Cardiac muscle cell (in vitro differentiated cells and primary cell): ENCODE measurements around the gene PAK4. TPM values are rescaled to one million over a fixed set of nuclear protein-coding genes. Genes with fewer than 3 reads are reported as not detected.

Experiments used
- DNase-seq, 2 donors: peaks; one replicate each; pipeline versions ENCODE4 v3.0.0 to v3.0.0-alpha.2; 2010 to 2017; ENCODE audit warnings: low read depth in 1 of 2, low spot score in 1 of 2
- H3K27ac ChIP-seq: fragments of 200-600 bp; sonication (generic); 2 replicates; pipeline ENCODE4 v1.5.1; 2016
- H3K27me3 ChIP-seq: fragments of 200-600 bp; sonication (generic); 2 replicates; pipeline ENCODE4 v1.6.0; 2016; ENCODE audit warnings: control low read depth
- H3K36me3 ChIP-seq: fragments of 200-600 bp; sonication (generic); 2 replicates; pipeline ENCODE4 v1.5.1; 2016; ENCODE audit warnings: control low read depth
- H3K4me1 ChIP-seq: fragments of 200-600 bp; sonication (generic); 2 replicates; pipeline ENCODE4 v1.8.1; 2017; ENCODE audit warnings: low read depth, mild to moderate bottlenecking, mixed run types
- H3K4me3 ChIP-seq: fragments of 200-600 bp; sonication (generic); 2 replicates; pipeline ENCODE4 v1.5.1; 2016; ENCODE audit warnings: mild to moderate bottlenecking
- H3K9me3 ChIP-seq: fragments of 200-600 bp; sonication (generic); 2 replicates; pipeline ENCODE4 v1.5.1; 2017; ENCODE audit warnings: low read depth, mild to moderate bottlenecking, control low read depth
- polyA plus RNA-seq: library from polyadenylated mRNA; unstranded; fragments of >200 nt; fragmentation: Nextera tagmentation; extraction: Ambion mirVana; gene quantifications from 2 replicates; pipeline ENCODE4 v1.2.1, GENCODE V29; 2016
- total RNA-seq: library from RNA; depleted of rRNA; stranded (reverse); fragments of >200 nt; gene quantifications from 2 replicates; pipeline ENCODE4 v1.2.3, GENCODE V29; 2016
- TF ChIP-seq, protein P1 (sequence below): IDR thresholded peaks from 2 replicates; pipeline ENCODE4 v1.5.1; 2012; ENCODE audit warnings: low read depth, mild to moderate bottlenecking, low read length

PAK4 gene
- total and polyA plus RNA-seq, 2 experiments from 2014 or later, result 32.5 to 57.9 TPM

DNA sequence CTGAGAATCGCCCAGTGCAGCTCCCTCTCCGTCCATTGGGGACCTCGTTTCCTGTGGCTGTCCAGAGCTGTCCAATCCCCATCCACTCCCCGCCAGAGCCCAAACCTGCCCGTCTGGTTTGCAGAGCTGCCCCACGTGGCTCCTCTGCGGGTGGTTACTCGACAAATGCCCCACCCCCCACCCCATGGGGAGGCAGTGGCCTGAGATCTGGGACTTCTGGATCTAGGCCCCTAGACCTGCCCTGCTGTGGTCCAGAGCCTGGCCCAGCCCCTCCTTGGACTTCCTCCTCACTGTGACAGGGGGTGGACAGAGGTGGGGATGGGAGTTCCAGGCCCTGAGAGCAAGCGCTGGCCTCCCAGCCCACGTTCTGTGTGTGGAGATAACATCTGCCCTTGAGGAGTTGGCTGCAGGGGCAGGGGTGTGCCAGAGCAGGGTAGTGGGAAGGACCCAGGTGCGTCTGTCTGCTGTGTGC lies 29.1 kb downstream of the PAK4 start:
- peaks cover 24% of the 10 kb centered on the region for H3K4me1 ChIP-seq
- H3K27ac ChIP-seq, result no peak overlapping the region
- no peaks in the 10 kb centered on the region for H3K36me3 ChIP-seq
- no peaks in the 10 kb centered on the region for H3K9me3 ChIP-seq
- TF ChIP-seq, protein P1, sequence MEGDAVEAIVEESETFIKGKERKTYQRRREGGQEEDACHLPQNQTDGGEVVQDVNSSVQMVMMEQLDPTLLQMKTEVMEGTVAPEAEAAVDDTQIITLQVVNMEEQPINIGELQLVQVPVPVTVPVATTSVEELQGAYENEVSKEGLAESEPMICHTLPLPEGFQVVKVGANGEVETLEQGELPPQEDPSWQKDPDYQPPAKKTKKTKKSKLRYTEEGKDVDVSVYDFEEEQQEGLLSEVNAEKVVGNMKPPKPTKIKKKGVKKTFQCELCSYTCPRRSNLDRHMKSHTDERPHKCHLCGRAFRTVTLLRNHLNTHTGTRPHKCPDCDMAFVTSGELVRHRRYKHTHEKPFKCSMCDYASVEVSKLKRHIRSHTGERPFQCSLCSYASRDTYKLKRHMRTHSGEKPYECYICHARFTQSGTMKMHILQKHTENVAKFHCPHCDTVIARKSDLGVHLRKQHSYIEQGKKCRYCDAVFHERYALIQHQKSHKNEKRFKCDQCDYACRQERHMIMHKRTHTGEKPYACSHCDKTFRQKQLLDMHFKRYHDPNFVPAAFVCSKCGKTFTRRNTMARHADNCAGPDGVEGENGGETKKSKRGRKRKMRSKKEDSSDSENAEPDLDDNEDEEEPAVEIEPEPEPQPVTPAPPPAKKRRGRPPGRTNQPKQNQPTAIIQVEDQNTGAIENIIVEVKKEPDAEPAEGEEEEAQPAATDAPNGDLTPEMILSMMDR, result no peak
- no peaks in the 10 kb centered on the region for H3K27me3 ChIP-seq
- DNase-seq, result peak in 1 of 2 donors; percentile 6
- no peak overlapping the region for H3K4me3 ChIP-seq

DNA sequence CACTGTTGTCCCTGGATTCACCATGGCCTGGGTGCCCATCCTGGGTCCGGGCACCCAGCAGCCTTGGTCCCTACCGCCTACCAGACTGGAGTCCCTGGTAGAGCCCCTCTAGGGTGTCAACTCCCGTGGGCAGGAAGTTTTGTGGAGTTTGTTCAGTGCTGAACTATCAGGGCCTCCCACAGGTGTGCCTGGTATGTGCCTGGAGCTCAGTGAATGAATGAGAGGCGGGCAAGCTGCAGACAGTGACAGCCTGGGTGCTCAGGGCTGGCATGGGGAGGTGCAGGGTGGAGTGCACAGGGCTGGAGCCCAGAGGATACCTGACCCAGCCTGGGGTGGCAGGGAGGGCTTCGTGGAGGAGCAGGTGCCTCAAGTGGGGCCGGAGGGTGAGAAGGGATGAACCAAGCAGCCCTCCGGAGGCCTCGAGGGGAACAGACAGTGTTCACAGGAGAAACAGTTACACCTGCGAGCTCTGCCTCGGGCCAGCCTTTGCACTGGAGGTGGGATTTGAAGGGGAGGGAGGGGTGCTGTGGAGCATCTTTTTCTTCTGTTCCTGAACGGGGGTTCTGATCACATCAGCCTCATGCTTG lies 29.6 kb downstream of the PAK4 start:
- no peak for DNase-seq
- Histone ChIP-seq H3K9me3 (no peaks in the 10 kb centered on the region), H3K27ac (no peak overlapping the region), H3K27me3 (no peaks in the 10 kb centered on the region), H3K4me3 (no peak overlapping the region), H3K36me3 (no peaks in the 10 kb centered on the region), H3K4me1 (peaks cover 24% of the 10 kb centered on the region)
- TF ChIP-seq, protein P1, result no peak

DNA sequence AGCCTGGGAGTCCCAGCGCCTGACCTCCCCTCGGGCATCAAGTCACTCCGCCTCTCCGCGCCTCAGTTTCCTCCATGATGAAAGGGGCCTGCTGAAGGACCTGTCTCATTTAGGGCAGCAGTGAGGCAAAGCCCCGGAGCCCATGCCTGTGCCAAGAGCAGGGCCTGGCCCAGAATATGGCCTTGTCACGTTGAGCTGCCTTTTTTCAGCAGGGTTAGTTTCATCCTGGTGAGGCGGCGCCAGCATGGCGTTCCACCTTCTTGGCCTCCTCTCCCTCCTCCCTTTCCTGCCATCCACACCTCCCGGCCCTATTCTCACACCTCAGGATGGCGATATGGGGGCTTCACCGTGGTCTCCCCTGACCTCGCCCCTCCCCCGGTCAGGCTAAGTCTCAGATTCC lies 30.2 kb downstream of the PAK4 start:
- no peaks in the 10 kb centered on the region for H3K36me3 ChIP-seq
- H3K27ac ChIP-seq, result peak overlapping the region; percentile 68
- no peak for DNase-seq
- no peaks in the 10 kb centered on the region for H3K9me3 ChIP-seq
- no peaks in the 10 kb centered on the region for H3K27me3 ChIP-seq
- H3K4me1 ChIP-seq, result peaks cover 21% of the 10 kb centered on the region
- TF ChIP-seq, protein P1, result no peak
- no peak overlapping the region for H3K4me3 ChIP-seq

DNA sequence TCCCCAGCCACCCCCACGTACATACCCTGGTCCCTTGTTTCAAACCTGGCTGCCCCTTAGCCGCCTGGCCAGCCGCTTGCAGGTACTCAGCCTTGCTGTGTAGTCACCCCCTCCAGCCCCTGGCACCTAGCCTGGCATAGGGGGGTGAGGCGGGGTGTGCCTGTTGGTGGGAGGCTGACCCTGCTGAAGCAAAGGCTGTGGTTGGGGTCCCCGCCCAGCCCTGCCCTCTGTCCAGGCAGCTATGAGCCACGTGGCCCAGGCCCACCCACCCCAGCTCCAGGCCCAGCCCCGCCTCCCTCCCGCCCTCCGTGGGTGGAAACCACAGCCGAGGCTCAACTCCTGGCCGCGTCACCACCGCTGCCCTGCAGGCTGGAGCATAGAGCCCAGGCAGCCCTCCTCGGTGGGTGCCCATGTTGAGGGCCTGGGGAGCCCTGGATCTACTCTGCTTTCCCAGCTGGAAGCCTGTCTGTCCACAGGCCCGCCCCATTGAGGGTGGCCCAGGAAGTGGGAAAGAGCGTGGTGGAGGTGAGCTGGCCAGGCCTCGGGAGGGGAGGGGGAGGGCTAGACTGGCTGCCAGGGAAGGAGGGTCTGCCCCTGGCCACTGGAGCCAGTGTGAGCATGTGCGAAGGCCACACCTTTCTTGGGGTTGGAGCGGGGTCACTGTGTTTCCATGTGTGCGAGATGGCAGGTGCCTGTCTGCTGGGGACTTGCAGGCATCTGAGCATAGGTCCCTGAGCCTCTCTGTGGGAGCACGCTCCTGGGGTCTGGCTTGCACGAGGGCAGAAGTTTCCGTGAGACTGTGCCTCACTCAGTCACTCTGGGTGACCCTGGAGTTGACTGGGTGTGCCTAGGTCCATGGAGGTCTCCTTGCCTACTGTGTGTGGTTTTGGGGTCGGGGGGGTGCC lies 31.0 kb downstream of the PAK4 start:
- peak in 1 of 2 donors; percentile 32 for DNase-seq
- Histone ChIP-seq H3K36me3 (no peaks in the 10 kb centered on the region), H3K27me3 (no peaks in the 10 kb centered on the region), H3K4me1 (peaks cover 17% of the 10 kb centered on the region), H3K27ac (peak overlapping the region; percentile 68), H3K4me3 (no peak overlapping the region), H3K9me3 (no peaks in the 10 kb centered on the region)
- TF ChIP-seq, protein P1, result no peak

DNA sequence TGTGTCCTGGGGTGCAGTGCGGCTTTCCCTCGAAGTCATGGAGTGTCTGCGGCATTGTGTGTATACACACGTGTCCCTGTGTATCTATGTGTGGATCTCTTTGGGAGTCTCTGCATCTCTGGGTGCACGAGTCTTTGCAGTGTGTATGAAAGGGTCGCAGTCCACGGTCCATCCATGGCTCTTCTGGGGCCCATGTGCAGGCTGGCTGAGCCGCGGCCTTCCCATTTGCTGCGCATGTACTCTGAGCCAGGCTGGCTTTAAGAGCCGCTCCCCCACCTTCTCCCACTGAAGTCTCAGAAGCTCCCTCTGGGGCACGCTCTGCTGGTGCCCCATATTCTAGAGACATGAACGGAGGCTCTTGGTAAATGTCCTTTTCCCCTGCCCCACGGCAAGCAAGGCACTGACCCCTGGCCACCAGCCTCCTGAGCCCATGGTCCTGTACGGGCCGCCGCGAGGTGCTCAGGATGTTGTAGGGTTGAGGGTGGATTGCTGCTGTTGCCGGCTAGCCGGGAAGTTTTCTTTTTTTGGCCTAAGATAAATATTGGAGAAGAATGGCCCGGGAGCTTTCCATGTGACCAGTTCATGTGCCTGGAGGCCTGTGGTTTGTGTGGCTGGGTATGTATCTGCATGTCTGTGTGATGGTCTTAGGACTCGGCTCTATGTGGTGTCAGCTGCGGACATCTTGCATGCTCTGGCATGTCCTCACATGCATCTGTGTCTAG lies 31.9 kb downstream of the PAK4 start:
- Histone ChIP-seq H3K27ac (peak overlapping the region; percentile 68), H3K4me1 (peaks cover 17% of the 10 kb centered on the region), H3K27me3 (no peaks in the 10 kb centered on the region), H3K9me3 (no peaks in the 10 kb centered on the region), H3K4me3 (no peak overlapping the region), H3K36me3 (no peaks in the 10 kb centered on the region)
- TF ChIP-seq, protein P1, result no peak
- DNase-seq, result no peak
